GM18870 (cell line): ENCODE results near the gene DDX41.

Experiments used
- ATAC-seq: cut with Tn5 transposase; IDR thresholded peaks from one replicate; pipeline ENCODE4 v1.9.1; 2021; ENCODE audit warnings: moderate library complexity; ENCODE audit not compliant: unreplicated experiment

DDX41 gene

DNA sequence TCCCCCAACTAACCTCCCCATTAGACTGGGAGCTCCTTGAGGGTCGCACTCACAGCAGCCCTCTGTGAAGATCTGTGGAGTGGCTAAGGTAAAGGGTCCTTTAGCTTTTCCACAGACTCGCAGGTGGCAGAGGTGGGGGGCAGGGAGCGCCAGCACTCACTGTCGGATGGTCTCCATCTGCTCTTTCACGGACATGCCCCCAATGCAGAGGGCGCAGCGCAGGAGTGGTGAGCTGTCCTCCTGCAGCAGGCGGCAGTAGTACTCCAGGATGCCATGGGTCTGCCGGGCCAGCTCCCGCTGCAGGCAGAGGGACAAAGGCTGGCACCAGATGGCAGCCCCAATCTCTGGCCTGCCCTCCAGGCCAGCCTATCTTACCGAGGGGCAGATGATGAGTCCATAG, 2.2 kb downstream of the DDX41 start:
- no peak for ATAC-seq

DNA sequence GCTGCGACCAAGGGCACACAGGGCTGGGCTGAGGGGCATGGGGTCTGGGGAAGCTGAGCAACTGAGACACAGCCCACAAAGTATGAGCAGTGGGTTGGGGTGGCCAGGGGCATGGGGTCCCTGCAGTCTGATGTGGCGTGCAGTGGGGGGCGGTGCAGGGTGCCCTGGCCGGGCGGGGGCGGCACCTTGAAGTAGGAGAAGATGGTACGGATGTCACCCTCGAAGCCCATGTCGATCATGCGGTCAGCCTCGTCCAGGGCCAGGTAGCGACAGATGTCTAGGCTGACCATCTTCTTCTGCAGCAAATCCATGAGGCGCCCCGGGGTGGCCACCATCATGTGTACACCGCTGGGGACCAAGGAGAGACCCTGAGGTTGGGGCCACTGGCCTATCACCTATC, 3.3 kb downstream of the DDX41 start:
- no peak for ATAC-seq

DNA sequence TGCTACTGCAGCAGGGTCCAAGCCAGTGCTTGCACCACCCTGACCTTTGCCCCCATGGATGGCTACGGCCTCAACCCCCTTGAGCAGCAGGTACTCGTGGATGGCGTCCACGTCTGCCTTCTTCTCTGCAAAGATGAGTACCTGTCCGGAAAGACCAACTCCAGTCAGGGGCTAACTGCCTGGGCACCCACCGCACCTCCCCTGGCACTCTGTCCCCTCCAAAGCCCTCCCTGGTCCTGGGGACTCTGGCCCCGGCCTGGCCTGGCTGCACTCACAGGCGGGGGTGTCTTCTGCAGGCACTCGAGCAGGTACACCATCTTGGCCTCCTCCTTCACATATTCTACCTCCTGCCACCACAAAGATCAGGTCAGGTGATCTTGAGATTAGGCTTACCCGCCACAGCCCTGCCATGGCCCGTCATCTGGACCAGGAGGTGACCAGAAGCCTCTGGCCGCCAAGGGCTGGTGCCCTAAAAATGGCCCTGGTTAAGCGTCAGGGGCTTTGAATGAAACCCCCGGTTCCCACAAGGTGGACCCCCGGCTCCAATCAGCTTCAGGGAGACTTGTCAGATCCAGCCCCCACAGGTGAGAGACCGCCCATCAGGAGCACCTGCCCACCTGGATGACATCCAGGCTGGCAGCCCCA, 3.9 kb downstream of the DDX41 start:
- ATAC-seq, result no peak

DNA sequence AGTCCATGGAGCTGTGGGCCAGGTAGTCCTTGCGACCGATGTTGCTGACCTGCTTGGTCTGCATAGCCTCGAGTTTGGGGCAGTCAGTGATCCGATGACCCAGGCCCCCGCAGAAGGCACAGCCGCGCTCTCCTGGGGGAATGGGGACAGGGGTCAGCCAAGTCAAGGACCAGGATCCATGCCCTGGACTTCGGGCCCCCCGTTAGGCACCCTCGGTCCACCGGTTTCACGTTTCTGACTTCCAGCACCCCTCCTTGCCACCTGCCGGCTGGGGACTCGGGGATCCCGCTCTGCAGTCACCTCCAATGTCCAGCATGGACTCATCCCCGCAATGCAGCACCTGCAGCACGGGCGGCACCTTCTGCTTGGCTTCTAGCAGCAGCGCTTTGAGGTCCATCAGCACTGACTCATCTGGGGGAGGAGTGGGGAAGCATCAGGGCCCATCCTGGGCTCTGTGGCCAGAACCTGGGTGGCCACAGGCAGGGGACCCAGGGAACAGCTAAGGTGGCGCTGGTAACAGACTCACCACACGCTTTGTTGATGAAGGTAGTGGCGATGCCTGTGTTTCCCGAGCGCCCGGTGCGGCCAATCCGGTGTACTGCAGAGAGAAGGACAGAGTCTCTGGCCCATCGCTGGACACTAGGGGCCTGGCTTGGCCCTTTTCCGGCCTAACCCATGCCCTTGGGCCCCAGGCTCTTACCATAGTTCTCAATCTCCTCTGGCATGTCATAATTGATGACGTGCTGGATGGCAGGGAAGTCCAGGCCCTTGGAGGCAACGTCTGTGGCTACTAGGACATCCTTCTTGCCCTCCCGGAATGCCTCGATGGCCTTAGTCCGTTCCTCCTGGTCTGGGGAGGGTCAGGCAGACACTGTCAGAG, 4.7 kb downstream of the DDX41 start:
- no peak for ATAC-seq

DNA sequence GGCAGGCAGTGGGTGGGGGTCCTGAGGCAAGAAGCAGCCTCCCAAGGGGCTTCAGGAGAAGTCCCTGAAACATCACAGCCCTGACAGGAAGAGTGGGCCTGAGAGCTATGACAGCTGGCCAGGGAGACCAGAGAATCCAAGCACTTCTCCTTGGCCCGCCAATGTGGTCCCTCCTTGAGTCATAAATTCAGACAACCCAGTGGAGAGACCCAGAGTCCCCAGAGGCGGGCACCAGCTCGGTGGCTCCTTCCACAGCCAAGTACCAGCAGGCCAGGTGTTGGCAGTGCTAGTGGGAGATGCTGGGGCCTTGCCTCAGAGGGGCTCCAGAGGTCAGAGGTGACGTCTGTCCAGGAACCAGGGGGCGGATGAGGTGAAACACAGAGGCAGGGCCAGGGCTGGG, 5.6 kb downstream of the DDX41 start:
- ATAC-seq, result no peak

DNA sequence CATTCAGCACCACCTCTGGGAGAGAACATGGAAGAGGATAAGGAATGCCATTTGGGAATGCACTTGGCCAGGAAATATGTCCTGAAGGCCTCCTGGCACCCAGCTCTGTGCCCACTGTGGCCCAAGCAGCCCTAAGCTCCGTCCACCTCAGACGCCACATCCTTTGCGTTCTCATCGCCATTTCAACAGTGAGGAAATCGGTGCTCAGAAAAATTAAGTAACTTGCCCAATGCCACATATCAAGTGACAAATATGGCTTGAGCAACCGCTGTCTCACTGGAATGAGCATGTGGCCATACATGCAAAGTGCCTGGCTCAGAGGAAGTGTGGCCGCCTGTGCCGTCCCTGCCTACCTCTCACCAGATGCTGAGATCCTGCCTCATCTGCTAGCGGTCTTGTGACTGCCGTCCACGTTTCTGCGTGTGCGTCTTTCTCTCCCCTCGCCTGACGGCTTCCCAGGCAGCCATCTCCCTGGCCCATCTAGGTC, 6.2 kb downstream of the DDX41 start:
- no peak for ATAC-seq

DNA sequence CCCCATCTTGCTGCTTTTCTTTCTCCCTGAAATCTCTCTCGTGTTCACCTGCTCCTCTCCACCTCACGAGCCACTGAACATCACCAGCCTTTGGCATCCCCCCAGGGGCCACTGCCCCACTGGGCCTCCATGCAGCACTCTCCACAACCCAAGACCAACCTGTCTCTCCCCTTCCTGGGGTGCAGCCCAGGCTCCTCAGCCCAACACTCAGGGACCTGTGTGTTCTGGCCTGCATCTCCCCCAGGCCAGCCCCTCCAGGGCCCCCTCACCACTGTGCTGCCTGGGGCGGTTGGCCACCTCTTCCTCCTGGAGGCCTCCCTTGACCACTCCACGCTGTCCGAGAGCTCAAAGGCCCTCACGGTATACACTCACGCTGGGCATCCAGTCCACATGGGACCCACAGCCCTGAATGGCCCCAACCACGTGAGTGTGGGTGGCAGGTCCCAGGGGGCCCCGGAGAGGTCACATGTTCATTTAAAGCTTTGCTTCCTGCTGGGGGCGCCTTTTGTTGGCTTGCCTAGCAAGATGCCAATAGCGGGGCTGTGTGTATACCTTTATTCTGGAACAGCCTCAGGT, 6.7 kb downstream of the DDX41 start:
- ATAC-seq, result no peak

DNA sequence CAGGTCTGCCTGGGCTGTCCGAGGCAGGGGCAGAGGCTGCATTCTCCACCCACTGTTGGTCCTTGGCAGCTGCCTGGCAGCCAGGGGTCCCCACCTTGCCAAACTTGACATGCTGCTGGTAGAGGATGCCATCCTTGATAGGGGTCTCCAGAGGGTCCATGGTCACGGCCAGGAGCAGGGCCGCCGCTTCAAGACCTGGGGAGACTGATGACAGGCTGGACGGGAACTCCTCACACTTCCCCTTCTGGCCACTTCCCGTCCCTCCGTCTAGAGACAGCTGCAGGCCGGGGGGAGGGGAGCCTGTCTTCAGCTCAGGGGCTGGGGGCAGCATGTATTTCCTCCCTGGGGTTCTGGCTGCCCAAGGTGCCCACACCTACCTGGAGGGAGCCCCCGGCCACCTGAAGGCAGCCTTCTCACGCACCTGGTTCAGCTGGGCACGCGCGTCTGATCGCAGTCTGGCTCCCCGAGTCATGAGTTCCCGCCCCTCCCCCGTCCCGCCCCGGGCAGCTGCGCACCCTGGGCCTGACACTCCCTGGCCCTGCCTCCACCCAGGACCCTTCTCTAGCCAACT, 7.3 kb downstream of the DDX41 start, which contains the start of gene DOK3:
Gene DOK3, minus strand, starts transcription at position 446 of the 571 bp plus-strand sequence. Its CDS starts 286 bp downstream, at position 160.
- peak; percentile 3 for ATAC-seq

DNA sequence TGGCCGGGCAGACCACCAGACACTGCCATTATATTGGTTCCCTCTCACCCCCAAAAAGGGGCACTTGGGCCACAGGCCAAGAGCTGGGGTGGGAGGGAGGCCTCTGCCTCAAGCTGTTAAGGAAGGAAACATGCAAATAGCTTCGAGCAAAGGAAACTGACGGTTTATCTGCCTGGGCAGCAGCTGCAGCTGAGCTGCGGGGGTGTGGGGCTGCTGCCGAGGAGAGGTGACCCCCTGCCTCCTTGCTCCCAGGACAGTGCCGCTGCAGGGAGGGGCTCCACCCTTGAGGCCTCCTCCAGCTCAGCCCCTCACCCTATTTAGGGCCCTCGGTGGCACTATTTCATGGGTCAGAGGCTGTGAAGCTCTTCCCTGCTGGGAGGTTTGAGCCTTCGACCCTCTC, 7.9 kb downstream of the DDX41 start:
- ATAC-seq, result peak; percentile 31

DNA sequence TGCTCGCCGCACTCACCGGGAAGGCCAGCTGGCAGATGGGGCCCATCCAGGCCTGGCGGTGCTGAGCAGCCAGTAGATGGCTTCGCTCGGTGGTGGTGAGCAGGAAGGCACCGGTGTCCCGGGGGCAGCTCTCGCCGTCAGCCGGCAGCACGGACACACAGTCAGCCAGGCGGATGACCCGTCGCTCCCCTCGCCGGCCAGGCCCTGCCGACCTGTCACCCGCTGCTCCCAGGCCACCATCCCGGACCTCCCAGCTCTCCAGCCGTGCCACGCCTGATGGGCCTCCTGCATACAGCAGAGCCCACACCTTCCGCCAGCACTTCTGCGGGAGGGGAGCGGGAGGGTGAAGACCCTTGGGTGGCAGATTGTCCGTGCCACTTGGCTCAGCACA, 8.5 kb downstream of the DDX41 start:
- ATAC-seq, result no peak

DNA sequence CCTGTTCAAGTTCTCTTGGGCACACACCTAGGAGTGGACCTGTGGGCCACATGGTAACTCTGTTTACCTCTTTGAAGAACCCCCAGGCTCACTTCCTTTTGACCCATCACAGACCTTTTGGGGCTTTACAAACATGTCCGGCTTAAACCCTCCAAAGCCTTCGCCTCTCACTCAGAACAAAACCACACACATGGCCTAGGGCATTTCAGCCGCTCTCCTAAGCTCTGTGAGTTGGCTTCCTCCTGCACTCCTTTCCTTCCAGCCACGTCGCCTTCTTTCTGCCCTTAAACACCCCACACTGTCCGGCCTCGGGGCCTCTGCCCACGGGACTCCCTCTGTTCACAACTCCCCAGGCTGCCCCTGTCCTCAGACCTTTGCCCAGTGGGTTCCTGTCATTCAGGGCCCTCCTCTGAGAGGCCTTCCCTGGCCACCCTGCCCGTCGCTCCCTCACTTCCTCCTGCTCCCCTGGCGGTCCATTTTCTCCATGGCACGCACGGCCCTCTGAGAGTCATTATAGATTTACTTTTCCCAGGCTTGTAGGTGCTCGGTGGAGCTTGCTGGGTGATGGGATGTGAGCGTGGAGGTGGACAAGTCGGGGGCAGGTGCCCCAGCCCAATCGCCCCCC, 9.1 kb downstream of the DDX41 start:
- ATAC-seq, result no peak

DNA sequence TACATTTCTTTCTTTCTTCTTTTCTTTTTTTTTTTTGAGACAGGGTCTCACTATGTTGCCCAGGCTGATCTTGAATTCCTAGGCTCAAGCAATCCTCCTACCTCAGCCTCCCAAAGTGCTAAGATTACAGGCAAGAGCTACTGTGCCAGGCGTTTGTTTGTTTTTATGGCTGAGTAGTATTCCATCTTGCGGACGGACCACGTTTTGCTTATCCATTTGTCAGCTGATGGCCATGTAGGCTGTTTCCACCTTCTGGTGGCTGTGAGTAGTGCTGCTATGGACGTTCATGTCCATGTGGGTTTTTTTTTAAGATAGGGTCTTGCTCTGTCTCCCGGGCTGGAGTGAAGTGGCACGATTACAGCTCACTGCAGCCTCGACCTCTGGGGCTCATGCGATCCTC, 9.6 kb downstream of the DDX41 start:
- no peak for ATAC-seq

DNA sequence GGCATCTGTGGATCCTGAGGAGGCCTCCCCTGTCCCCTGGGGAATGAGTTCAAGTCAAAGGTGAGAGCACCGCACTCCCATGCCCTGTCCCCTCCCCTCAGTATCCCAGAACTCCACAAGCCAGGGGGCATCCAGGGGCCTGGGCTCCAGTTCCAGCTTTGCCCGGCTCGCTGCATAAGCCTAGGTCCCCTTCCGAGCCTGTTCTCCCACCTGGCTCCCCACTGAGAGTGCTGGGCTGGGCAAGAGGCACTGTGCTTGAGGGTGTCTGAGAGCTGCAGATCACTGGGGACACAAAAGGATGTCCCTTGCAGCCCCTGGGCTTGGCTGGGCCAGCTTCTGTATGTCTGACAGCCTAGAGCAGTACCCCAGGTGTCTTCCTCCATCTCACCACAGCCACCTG, 11.7 kb downstream of the DDX41 start:
- ATAC-seq, result no peak

DNA sequence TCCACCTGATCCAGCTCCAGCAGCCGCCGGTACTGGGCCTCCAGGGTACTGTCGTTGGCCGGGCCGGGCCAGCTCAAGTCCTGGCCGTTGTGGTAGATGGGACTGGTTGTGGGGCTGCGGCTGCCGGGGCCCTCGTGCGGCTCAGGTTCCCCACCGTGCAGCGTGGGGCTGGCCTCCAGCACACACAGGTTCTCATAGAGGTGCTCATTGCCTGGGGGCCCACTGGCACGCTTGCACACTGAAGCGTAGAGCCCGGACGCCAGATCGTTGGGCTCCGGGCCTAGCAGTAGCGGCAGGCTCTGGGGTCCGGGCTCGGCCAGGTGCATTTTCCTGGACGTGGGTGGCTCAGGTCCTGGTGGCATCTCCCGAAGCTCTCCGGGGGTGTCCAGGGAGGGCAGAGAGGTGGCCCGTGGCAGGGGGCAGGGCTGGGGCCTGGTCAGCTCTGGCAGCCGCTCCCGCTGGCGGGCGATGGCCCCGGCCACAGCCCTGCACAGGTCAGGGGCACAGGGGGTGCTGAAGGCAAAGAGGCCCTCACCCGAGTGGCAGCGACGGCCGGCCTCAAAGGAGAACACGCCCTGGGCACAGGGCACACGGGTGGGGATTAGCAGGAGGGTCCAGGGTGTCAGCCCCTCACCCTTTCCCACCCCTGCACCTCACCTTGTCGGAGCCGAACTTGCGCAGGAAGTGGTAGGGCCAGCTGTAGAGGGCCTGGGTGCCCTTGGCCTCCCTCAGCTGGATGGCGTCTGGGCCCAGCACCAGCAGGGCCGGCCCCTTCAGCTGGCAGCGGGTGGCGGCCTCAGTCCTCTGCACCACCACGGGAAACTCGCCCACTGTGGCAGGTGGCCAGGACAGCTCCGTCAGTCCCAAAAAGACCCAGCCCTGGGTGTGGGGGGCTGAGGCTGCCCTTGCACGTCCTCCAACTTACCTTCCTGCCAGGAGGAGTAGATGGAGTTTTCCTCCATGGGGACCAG, 12.4 kb downstream of the DDX41 start:
- ATAC-seq, result no peak

DNA sequence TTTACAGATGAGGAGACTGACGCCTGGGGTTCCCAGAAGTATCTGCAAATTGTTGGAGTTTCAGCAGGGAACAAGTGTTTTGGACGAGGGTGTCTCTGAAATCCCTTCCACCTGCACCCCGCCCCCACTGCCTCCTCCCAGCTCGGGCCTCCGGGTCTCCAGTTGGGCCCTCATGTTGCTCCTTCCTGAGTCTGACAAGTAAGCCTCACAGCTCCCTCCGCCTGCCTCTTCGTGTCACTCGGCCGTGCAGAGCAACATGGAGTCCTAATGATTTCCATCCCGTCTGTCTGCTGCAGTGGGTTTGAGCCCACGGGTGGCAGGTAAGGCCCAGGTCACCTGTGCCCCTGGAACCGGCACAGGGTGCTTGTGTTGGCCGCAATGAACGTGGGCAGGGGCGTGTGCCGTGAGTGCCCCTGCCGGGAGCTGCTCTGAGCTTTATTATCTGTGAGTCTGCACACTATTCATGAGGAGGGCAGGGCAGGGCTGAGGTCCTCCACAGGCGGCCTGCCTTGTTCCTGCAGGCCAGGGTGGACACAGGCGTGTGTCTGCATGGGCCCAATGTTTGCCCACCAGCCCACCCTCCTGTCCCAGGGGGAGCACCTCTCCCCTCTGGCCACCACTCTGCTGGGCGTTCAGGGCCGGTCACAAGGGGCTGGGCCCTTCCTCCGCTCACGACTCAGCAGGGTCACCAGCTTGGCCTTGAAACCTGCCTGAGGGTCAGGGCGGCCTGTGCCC, 13.2 kb downstream of the DDX41 start:
- ATAC-seq, result no peak

DNA sequence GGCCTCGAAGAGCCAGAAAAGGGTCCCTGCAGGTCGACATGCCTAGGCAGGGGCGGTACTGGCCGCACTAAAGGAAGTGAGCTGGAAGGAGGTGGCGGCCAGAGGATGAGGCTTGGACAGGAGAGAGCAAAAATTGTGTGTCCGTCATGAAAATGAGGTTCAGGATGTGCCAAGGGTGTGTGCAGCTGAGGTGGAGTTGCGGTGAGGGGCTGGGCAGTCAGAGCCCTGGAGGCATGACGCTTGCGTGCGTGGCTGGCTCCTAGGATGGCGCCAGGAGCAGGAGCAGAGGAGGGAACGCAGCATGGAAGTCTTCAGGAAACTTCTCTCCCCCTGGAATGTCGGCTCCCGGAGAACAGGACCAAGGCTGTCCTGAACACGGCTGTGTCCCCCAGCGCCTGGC, 13.9 kb downstream of the DDX41 start:
- ATAC-seq, result no peak

DNA sequence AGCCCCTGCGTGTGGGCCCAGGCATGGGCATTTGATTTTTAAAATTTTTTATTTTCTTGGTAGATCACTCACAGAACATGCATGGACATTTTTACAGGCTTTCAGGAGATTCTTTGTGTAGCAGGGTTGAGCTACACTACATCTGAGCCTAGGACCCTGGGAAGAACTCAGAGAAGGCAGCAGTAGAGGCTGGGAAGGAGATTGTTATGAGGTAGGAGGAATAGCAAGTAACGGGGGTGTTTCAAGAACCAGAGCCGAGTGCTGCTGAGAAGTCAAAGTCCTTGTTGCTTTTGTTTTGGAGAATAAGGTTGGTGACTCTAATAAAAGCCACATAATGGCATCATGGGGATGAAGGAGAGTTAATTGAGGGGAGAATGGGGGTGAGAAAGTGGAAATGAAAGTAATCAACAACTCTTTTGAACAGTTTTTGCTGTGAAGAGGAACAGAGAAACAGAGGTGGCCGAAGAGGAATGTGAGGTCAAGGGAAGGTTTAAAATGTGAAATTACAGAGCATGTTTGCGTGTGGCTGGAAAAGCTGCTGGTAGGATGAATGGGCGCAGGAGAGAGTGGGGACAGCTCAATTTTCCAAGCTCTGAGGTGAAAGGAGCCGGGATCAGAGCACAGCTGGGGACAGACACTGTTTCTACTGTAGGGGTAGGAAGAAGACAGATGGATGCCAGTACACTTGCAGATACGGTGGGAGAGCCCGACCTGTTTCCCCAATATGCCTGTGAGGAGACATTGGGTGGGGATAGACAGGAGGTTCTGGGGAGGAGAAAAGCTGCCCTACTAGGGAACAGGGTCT, 14.7 kb downstream of the DDX41 start:
- ATAC-seq, result no peak
